HCT116 (cell line): ENCODE measurements around the gene CHMP1B. TPM values are rescaled to one million over a fixed set of nuclear protein-coding genes. Genes with fewer than 3 reads are reported as not detected.

ENCODE experiments used
- ATAC-seq: fragments of 200-7000 bp; cut with Tn5 transposase; 2 replicates; pipeline ENCODE4 v1.9.1; 2020; ENCODE audit warnings: mild to moderate bottlenecking, moderate library complexity
- BruUV-seq: library from RNA; stranded (reverse); fragments of 400-500 nt; replicated peaks from 2 replicates; lab custom pipeline; 2021; lab: Mats Ljungman, UMichigan
- CTCF ChIA-PET: fragments of 300-600 bp; sonication (Branson Sonifier 250); formaldehyde crosslinking; loops from one replicate; lab custom pipeline; 2021; ENCODE audit warnings: antibody characterized with exemption; lab: Charles Lee
- POLR2A ChIA-PET: fragments of 300-600, 350-600 bp; sonication (Branson Sonifier 250); formaldehyde crosslinking; loops from one replicate; lab custom pipeline; 2021; ENCODE audit warnings: antibody characterized with exemption; lab: Charles Lee
- RAD21 ChIA-PET, 2 experiments: fragments of 300-600 bp; sonication (Branson Sonifier 250); formaldehyde crosslinking; loops; one replicate each; lab custom pipeline; 2023; ENCODE audit warnings: low total read pairs in 2 of 2; ENCODE audit not compliant: uncharacterized antibody in 2 of 2, unreplicated experiment in 2 of 2, low non-redundant PET in 1 of 2; lab: Charles Lee
- DNase-seq: peaks from one replicate; pipeline ENCODE4 v3.0.0-alpha.2; 2010; ENCODE audit warnings: low read depth, low spot score
- H2AFZ ChIP-seq: fragments of 200-600 bp; shearing (Covaris generic), sonication (generic); 2 replicates; pipeline ENCODE4 v1.6.1; 2017; ENCODE audit warnings: low read depth, mixed run types, mixed read lengths, antibody characterized with exemption, low read length; ENCODE audit not compliant: poor library complexity, severe bottlenecking
- H3K27ac ChIP-seq: 2 replicates; pipeline ENCODE4 v1.5.1; 2012; ENCODE audit warnings: low read depth, low read length
- H3K27me3 ChIP-seq: fragments of 200-600 bp; sonication (generic); 2 replicates; pipeline ENCODE4 v1.6.1; 2016; ENCODE audit warnings: mixed run types, low read length, mixed read lengths; ENCODE audit not compliant: insufficient read depth
- H3K36me3 ChIP-seq, 2 experiments: fragments of 200-500 bp in 1 of 2; fragments of 200-600 bp in 1 of 2; sonication (Bioruptor generic) in 1 of 2; sonication (generic) in 1 of 2; 2 replicates each; pipeline versions ENCODE4 v1.5.1 to v1.6.1; 2014 to 2016; ENCODE audit warnings: low read length in 2 of 2, inconsistent platforms in 1 of 2, mixed read lengths in 1 of 2, mixed run types in 1 of 2; ENCODE audit not compliant: insufficient read depth in 2 of 2, control insufficient read depth in 1 of 2
- H3K4me1 ChIP-seq, 2 experiments: fragments of 200-600 bp in 1 of 2; sonication (generic) in 1 of 2; 2 replicates each; pipeline versions ENCODE4 v1.5.1 to v1.6.1; 2012 to 2017; ENCODE audit warnings: low read length in 2 of 2, inconsistent platforms in 1 of 2, mild to moderate bottlenecking in 1 of 2, mixed read lengths in 1 of 2, mixed run types in 1 of 2, moderate library complexity in 1 of 2; ENCODE audit not compliant: insufficient read depth in 2 of 2, control insufficient read depth in 1 of 2
- H3K4me2 ChIP-seq: fragments of 200-600 bp; sonication (generic); 2 replicates; pipeline ENCODE4 v1.6.1; 2017; ENCODE audit warnings: mixed run types, low read length, mixed read lengths
- H3K4me3 ChIP-seq, 2 experiments: fragments of 200-600 bp in 1 of 2; sonication (generic) in 1 of 2; replicated peaks in 1 of 2; 2 replicates each; pipeline ENCODE4 v1.5.1; 2011 to 2016; ENCODE audit warnings: low read length in 2 of 2, control low read depth in 1 of 2, low read depth in 1 of 2, mild to moderate bottlenecking in 1 of 2, mixed read lengths in 1 of 2, mixed run types in 1 of 2
- H3K79me2 ChIP-seq: fragments of 200-600 bp; sonication (generic); 2 replicates; pipeline ENCODE4 v1.6.1; 2017; ENCODE audit warnings: mild to moderate bottlenecking, mixed run types, low read length, moderate library complexity, mixed read lengths; ENCODE audit not compliant: insufficient read depth
- H3K9ac ChIP-seq: fragments of 200-600 bp; sonication (generic); 2 replicates; pipeline ENCODE4 v1.6.1; 2016; ENCODE audit warnings: low read length, mixed read lengths
- H3K9me2 ChIP-seq: fragments of 200-600 bp; sonication (generic), shearing (Covaris generic); 2 replicates; pipeline ENCODE4 v1.6.1; 2017; ENCODE audit warnings: mixed run types, mild to moderate bottlenecking, moderate library complexity; ENCODE audit not compliant: insufficient read depth
- H3K9me3 ChIP-seq, 2 experiments: fragments of 200-500 bp in 1 of 2; fragments of 200-600 bp in 1 of 2; sonication (Bioruptor generic) in 1 of 2; sonication (generic) in 1 of 2; 2 replicates each; pipeline ENCODE4 v1.6.1; 2014 to 2017; ENCODE audit warnings: low read length in 2 of 2, mixed read lengths in 2 of 2, inconsistent platforms in 1 of 2, low read depth in 1 of 2, mild to moderate bottlenecking in 1 of 2, mixed run types in 1 of 2, moderate library complexity in 1 of 2; ENCODE audit not compliant: control insufficient read depth in 1 of 2, insufficient read depth in 1 of 2
- H4K20me1 ChIP-seq: fragments of 200-600 bp; sonication (generic), shearing (Covaris generic); 2 replicates; pipeline ENCODE4 v1.6.1; 2017; ENCODE audit warnings: mixed run types, mild to moderate bottlenecking, moderate library complexity; ENCODE audit not compliant: insufficient read depth
- CEBPB ChIP-seq: IDR thresholded peaks from 2 replicates; pipeline ENCODE4 v1.6.1; 2012; ENCODE audit warnings: low read depth
- ELF1 ChIP-seq: IDR thresholded peaks from 2 replicates; pipeline ENCODE4 v1.6.1; 2012; ENCODE audit warnings: low read depth, borderline replicate concordance
- POLR2AphosphoS5 ChIP-seq: IDR thresholded peaks from 2 replicates; pipeline ENCODE4 v1.6.1; 2011; ENCODE audit warnings: mild to moderate bottlenecking, low read depth, low read length, moderate library complexity
- SIN3A ChIP-seq: IDR thresholded peaks from 2 replicates; pipeline ENCODE4 v1.6.1; 2012; ENCODE audit warnings: low read depth
- YY1 ChIP-seq: IDR thresholded peaks from 2 replicates; pipeline ENCODE4 v1.6.1; 2011; ENCODE audit warnings: low read length, low read depth, moderate library complexity, mild to moderate bottlenecking; ENCODE audit not compliant: insufficient replicate concordance; ENCODE audit errors: extremely low read depth
- ZFX ChIP-seq: fragments of 450-650 bp; IDR thresholded peaks from 2 replicates; pipeline ENCODE4 v1.6.1; 2017
- ZNF274 ChIP-seq: fragments of 200-500 bp; sonication (Bioruptor generic); IDR thresholded peaks from 2 replicates; pipeline ENCODE4 v1.6.1; 2014; ENCODE audit warnings: mild to moderate bottlenecking, low read depth, low read length, inconsistent platforms
- intact Hi-C: fragments of 100-400 bp; cut with micrococcal nuclease; formaldehyde crosslinking; loops from 2 replicates; pipeline ENCODE4 v1.10.0; 2022
- total RNA-seq: library from RNA; stranded (reverse); gene quantifications from one replicate; pipeline ENCODE4 v1.2.1, GENCODE V29; 2021; ENCODE audit not compliant: unreplicated experiment
- TF ChIP-seq, protein P1 (sequence below): IDR thresholded peaks from 2 replicates; pipeline ENCODE4 v1.6.1; 2012
- TF ChIP-seq, protein P2 (sequence below): IDR thresholded peaks from 2 replicates; pipeline ENCODE4 v1.6.1; 2011; ENCODE audit warnings: mild to moderate bottlenecking, low read length, moderate library complexity; ENCODE audit not compliant: insufficient replicate concordance; ENCODE audit errors: extremely low read depth
- TF ChIP-seq, protein P3 (sequence below): IDR thresholded peaks from 2 replicates; pipeline ENCODE4 v1.6.1; 2012
- TF ChIP-seq, protein P4 (sequence below), 3 experiments: fragments of 200-600 bp in 1 of 3; sonication (generic) in 1 of 3; IDR thresholded peaks in 2 of 3; conservative IDR thresholded peaks in 1 of 3; 2 replicates each; pipeline ENCODE4 v1.5.1; 2012 to 2017; ENCODE audit warnings: low read depth in 2 of 3, low read length in 2 of 3, antibody characterized with exemption in 1 of 3, borderline replicate concordance in 1 of 3, control low read depth in 1 of 3, mild to moderate bottlenecking in 1 of 3, mixed read lengths in 1 of 3, mixed run types in 1 of 3, moderate library complexity in 1 of 3; ENCODE audit not compliant: insufficient read depth in 1 of 3
- TF ChIP-seq, protein P5 (sequence below): IDR thresholded peaks from 2 replicates; pipeline ENCODE4 v1.6.1; 2012; ENCODE audit warnings: low read depth

CHMP1B gene
- total RNA-seq, 1 experiment from 2014 or later: 30.3 TPM

DNA sequence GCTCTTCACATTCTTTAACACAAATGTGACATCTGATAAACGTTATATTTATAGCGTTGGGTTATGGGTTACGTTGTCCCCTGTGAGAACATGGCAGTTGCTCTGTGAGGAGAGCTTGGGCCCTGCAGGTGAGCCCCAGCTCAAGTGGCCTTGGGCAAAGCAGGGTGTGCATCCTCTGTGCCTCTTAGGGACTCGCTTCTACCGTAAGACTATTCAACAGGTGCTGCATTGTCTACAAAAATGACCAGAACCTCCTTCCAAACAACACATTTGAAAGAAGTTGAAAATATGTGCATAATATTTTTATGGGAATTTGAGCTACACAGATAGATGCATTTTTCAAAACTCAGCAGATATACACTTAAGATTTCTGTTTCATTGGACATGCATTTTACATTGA is 16.4 kb upstream of the CHMP1B start:
- POLR2A ChIA-PET: no interaction called here
- peaks cover 0 to 9% of the 10 kb centered on the region in 2 experiments; a peak in 1 of 4 replicates for H3K4me1 ChIP-seq
- RAD21 ChIA-PET: no interaction called here
- no peaks in the 10 kb centered on the region for H3K9me2 ChIP-seq
- H4K20me1 ChIP-seq: no peaks in the 10 kb centered on the region
- H3K36me3 ChIP-seq: no peaks in the 10 kb centered on the region
- TF ChIP-seq, protein P1, sequence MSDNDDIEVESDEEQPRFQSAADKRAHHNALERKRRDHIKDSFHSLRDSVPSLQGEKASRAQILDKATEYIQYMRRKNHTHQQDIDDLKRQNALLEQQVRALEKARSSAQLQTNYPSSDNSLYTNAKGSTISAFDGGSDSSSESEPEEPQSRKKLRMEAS: no peak
- TF ChIP-seq, protein P2, sequence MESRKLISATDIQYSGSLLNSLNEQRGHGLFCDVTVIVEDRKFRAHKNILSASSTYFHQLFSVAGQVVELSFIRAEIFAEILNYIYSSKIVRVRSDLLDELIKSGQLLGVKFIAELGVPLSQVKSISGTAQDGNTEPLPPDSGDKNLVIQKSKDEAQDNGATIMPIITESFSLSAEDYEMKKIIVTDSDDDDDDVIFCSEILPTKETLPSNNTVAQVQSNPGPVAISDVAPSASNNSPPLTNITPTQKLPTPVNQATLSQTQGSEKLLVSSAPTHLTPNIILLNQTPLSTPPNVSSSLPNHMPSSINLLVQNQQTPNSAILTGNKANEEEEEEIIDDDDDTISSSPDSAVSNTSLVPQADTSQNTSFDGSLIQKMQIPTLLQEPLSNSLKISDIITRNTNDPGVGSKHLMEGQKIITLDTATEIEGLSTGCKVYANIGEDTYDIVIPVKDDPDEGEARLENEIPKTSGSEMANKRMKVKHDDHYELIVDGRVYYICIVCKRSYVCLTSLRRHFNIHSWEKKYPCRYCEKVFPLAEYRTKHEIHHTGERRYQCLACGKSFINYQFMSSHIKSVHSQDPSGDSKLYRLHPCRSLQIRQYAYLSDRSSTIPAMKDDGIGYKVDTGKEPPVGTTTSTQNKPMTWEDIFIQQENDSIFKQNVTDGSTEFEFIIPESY: no peak
- TF ChIP-seq ZFX (no peak), SIN3A (no peak), YY1 (no peak), CEBPB (no peak), POLR2AphosphoS5 (no peak), ZNF274 (no peak), ELF1 (no peak)
- TF ChIP-seq, protein P3, sequence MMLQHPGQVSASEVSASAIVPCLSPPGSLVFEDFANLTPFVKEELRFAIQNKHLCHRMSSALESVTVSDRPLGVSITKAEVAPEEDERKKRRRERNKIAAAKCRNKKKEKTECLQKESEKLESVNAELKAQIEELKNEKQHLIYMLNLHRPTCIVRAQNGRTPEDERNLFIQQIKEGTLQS: no peak
- TF ChIP-seq, protein P4, sequence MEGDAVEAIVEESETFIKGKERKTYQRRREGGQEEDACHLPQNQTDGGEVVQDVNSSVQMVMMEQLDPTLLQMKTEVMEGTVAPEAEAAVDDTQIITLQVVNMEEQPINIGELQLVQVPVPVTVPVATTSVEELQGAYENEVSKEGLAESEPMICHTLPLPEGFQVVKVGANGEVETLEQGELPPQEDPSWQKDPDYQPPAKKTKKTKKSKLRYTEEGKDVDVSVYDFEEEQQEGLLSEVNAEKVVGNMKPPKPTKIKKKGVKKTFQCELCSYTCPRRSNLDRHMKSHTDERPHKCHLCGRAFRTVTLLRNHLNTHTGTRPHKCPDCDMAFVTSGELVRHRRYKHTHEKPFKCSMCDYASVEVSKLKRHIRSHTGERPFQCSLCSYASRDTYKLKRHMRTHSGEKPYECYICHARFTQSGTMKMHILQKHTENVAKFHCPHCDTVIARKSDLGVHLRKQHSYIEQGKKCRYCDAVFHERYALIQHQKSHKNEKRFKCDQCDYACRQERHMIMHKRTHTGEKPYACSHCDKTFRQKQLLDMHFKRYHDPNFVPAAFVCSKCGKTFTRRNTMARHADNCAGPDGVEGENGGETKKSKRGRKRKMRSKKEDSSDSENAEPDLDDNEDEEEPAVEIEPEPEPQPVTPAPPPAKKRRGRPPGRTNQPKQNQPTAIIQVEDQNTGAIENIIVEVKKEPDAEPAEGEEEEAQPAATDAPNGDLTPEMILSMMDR (IDR thresholded peaks at IDR 0.05 in 2 of 3, conservative IDR thresholded peaks at IDR 0.05 in 1 of 3; ENCODE audit: borderline replicate concordance in 1 of 3, insufficient read depth in 1 of 3, low read depth in 2 of 3, low read length in 2 of 3): no peak
- TF ChIP-seq, protein P5, sequence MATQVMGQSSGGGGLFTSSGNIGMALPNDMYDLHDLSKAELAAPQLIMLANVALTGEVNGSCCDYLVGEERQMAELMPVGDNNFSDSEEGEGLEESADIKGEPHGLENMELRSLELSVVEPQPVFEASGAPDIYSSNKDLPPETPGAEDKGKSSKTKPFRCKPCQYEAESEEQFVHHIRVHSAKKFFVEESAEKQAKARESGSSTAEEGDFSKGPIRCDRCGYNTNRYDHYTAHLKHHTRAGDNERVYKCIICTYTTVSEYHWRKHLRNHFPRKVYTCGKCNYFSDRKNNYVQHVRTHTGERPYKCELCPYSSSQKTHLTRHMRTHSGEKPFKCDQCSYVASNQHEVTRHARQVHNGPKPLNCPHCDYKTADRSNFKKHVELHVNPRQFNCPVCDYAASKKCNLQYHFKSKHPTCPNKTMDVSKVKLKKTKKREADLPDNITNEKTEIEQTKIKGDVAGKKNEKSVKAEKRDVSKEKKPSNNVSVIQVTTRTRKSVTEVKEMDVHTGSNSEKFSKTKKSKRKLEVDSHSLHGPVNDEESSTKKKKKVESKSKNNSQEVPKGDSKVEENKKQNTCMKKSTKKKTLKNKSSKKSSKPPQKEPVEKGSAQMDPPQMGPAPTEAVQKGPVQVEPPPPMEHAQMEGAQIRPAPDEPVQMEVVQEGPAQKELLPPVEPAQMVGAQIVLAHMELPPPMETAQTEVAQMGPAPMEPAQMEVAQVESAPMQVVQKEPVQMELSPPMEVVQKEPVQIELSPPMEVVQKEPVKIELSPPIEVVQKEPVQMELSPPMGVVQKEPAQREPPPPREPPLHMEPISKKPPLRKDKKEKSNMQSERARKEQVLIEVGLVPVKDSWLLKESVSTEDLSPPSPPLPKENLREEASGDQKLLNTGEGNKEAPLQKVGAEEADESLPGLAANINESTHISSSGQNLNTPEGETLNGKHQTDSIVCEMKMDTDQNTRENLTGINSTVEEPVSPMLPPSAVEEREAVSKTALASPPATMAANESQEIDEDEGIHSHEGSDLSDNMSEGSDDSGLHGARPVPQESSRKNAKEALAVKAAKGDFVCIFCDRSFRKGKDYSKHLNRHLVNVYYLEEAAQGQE: no peak
- H3K4me3 ChIP-seq: no peak overlapping the region
- ATAC-seq (no peak), DNase-seq (no peak)
- no peaks in the 10 kb centered on the region for H3K79me2 ChIP-seq
- H3K4me2 ChIP-seq: no peak overlapping the region
- H3K27me3 ChIP-seq: no peaks in the 10 kb centered on the region
- CTCF ChIA-PET: no interaction called here
- no peak overlapping the region for H2AFZ ChIP-seq
- no peaks in the 10 kb centered on the region for H3K9me3 ChIP-seq
- intact Hi-C loops: no loop called here
- no peak overlapping the region for H3K9ac ChIP-seq
- no TSS peak for BruUV-seq
- H3K27ac ChIP-seq: no peak overlapping the region
